HepG2 (cell line): ENCODE measurements around the gene PANX1. TPM values are rescaled to one million over a fixed set of nuclear protein-coding genes. Genes with fewer than 3 reads are reported as not detected.

ENCODE experiments used
- AKNA ChIP-seq: sonication (generic); formaldehyde crosslinking; IDR thresholded peaks from 2 replicates; pipeline ENCODE4 v1.4.0; 2020; ENCODE audit warnings: missing genetic modification reagents, borderline replicate concordance
- BRD4 ChIP-seq: sonication (generic); formaldehyde crosslinking; IDR thresholded peaks from 2 replicates; pipeline ENCODE4 v1.4.0; 2020; ENCODE audit warnings: missing genetic modification reagents
- FOSL2 ChIP-seq: sonication (generic); formaldehyde crosslinking; IDR thresholded peaks from 2 replicates; pipeline ENCODE4 v1.4.0; 2020; ENCODE audit warnings: missing genetic modification reagents
- GABPA ChIP-seq, 2 experiments: IDR thresholded peaks; 2 replicates each; pipeline ENCODE4 v1.6.1; 2011 to 2016; ENCODE audit warnings: low read depth in 2 of 2, low read length in 1 of 2, missing biosample characterization in 1 of 2, missing genetic modification characterization in 1 of 2
- POGZ ChIP-seq: sonication (generic); formaldehyde crosslinking; IDR thresholded peaks from 2 replicates; pipeline ENCODE4 v1.4.0; 2020; ENCODE audit warnings: mild to moderate bottlenecking, missing genetic modification reagents
- RAD21 ChIP-seq: fragments of 450-650 bp; formaldehyde crosslinking; IDR thresholded peaks from 2 replicates; pipeline ENCODE4 v1.5.0; 2020; ENCODE audit warnings: mild to moderate bottlenecking
- RBM22 ChIP-seq: fragments of 200-400 bp; formaldehyde crosslinking; optimal IDR thresholded peaks from 2 replicates; pipeline ENCODE3; 2017; ENCODE audit warnings: mild to moderate bottlenecking, low read length, moderate library complexity
- TGIF2 ChIP-seq: IDR thresholded peaks from 2 replicates; pipeline ENCODE4 v1.6.1; 2016; ENCODE audit warnings: control low read depth, missing compliant biosample characterization
- TRIM22 ChIP-seq: fragments of 450-650 bp; IDR thresholded peaks from 2 replicates; pipeline ENCODE4 v1.6.1; 2017
- ZNF317 ChIP-seq: sonication (generic); formaldehyde crosslinking; IDR thresholded peaks from 2 replicates; pipeline ENCODE4 v1.5.0; 2020; ENCODE audit warnings: mild to moderate bottlenecking, missing genetic modification reagents
- ZNF484 ChIP-seq: sonication (generic); formaldehyde crosslinking; IDR thresholded peaks from 2 replicates; pipeline ENCODE4 v1.5.1; 2020; ENCODE audit warnings: mild to moderate bottlenecking, low read depth, missing genetic modification reagents, borderline replicate concordance
- ZZZ3 ChIP-seq: sonication (generic); formaldehyde crosslinking; IDR thresholded peaks from 2 replicates; pipeline ENCODE4 v1.4.0; 2020; ENCODE audit warnings: missing genetic modification reagents, mild to moderate bottlenecking, borderline replicate concordance
- polyA plus RNA-seq, 8 experiments: library from polyadenylated mRNA; depleted of rRNA in 3 of 8; stranded (reverse) in 7 of 8; unstranded in 1 of 8; fragments of >200 nt; fragmentation: Illumina TruSeq in 4 of 8; extraction: Trizol in 4 of 8; gene quantifications; 2 replicates each; pipeline versions ENCODE4 v1.2.1 to v1.2.3, GENCODE V29; 2011 to 2016; ENCODE audit warnings: low read depth in 4 of 8, missing spikeins in 1 of 8, mixed read lengths in 1 of 8; ENCODE audit not compliant: insufficient read depth in 1 of 8
- total RNA-seq, 5 experiments: library from RNA; depleted of rRNA; stranded (reverse); fragments of >200 nt; fragmentation: Illumina TruSeq; extraction: Trizol; gene quantifications; 2 replicates each; pipeline ENCODE4 v1.2.3, GENCODE V29; 2016; ENCODE audit warnings: low read depth in 1 of 5
- TF ChIP-seq, protein P1 (sequence below): sonication (generic); formaldehyde crosslinking; IDR thresholded peaks from 2 replicates; pipeline ENCODE4 v1.5.0; 2020; ENCODE audit warnings: mild to moderate bottlenecking, missing genetic modification reagents, borderline replicate concordance
- TF ChIP-seq, protein P2 (sequence below): sonication (generic); formaldehyde crosslinking; IDR thresholded peaks from 2 replicates; pipeline ENCODE4 v1.9.0; 2021; ENCODE audit warnings: missing genetic modification reagents, borderline replicate concordance
- TF ChIP-seq, protein P3 (sequence below): IDR thresholded peaks from 2 replicates; pipeline ENCODE4 v1.6.1; 2016; ENCODE audit warnings: low read depth

PANX1 gene
- total and polyA plus RNA-seq, 2 of the 13 experiments (the other 11 are each of a cell fraction or from before 2014, with no cell fraction given): 8.3 to 24.8 TPM

GRCh38 chr11:94183886-94184264 is 55.2 kb downstream of the PANX1 start (continued):
- TF ChIP-seq TRIM22: no peak
- peak; percentile 37; the same call in 1 of the 2 replicates for TF ChIP-seq TGIF2 (CRISPR knock-in tag)
- TF ChIP-seq FOSL2: 0 out of 2 replicates have a peak, but pooled peaks have one; percentile 7
- no peak for TF ChIP-seq BRD4 (CRISPR knock-in tag)
- TF ChIP-seq, protein P1, sequence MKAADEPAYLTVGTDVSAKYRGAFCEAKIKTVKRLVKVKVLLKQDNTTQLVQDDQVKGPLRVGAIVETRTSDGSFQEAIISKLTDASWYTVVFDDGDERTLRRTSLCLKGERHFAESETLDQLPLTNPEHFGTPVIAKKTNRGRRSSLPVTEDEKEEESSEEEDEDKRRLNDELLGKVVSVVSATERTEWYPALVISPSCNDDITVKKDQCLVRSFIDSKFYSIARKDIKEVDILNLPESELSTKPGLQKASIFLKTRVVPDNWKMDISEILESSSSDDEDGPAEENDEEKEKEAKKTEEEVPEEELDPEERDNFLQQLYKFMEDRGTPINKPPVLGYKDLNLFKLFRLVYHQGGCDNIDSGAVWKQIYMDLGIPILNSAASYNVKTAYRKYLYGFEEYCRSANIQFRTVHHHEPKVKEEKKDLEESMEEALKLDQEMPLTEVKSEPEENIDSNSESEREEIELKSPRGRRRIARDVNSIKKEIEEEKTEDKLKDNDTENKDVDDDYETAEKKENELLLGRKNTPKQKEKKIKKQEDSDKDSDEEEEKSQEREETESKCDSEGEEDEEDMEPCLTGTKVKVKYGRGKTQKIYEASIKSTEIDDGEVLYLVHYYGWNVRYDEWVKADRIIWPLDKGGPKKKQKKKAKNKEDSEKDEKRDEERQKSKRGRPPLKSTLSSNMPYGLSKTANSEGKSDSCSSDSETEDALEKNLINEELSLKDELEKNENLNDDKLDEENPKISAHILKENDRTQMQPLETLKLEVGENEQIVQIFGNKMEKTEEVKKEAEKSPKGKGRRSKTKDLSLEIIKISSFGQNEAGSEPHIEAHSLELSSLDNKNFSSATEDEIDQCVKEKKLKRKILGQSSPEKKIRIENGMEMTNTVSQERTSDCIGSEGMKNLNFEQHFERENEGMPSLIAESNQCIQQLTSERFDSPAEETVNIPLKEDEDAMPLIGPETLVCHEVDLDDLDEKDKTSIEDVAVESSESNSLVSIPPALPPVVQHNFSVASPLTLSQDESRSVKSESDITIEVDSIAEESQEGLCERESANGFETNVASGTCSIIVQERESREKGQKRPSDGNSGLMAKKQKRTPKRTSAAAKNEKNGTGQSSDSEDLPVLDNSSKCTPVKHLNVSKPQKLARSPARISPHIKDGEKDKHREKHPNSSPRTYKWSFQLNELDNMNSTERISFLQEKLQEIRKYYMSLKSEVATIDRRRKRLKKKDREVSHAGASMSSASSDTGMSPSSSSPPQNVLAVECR (CRISPR knock-in tag): no peak
- 0 out of 2 replicates have a peak, but pooled peaks have one; percentile 27 for TF ChIP-seq ZNF317 (CRISPR knock-in tag)
- no peak for TF ChIP-seq AKNA (CRISPR knock-in tag)
- TF ChIP-seq ZZZ3 (CRISPR knock-in tag): no peak
- TF ChIP-seq, protein P2, sequence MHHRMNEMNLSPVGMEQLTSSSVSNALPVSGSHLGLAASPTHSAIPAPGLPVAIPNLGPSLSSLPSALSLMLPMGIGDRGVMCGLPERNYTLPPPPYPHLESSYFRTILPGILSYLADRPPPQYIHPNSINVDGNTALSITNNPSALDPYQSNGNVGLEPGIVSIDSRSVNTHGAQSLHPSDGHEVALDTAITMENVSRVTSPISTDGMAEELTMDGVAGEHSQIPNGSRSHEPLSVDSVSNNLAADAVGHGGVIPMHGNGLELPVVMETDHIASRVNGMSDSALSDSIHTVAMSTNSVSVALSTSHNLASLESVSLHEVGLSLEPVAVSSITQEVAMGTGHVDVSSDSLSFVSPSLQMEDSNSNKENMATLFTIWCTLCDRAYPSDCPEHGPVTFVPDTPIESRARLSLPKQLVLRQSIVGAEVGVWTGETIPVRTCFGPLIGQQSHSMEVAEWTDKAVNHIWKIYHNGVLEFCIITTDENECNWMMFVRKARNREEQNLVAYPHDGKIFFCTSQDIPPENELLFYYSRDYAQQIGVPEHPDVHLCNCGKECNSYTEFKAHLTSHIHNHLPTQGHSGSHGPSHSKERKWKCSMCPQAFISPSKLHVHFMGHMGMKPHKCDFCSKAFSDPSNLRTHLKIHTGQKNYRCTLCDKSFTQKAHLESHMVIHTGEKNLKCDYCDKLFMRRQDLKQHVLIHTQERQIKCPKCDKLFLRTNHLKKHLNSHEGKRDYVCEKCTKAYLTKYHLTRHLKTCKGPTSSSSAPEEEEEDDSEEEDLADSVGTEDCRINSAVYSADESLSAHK (CRISPR knock-in tag): no peak
- peak; percentile 81 for TF ChIP-seq RBM22
- 0 out of 2 replicates have a peak, but pooled peaks have one; percentile 14 for TF ChIP-seq POGZ (CRISPR knock-in tag)
- no peak for TF ChIP-seq ZNF484 (CRISPR knock-in tag)
- TF ChIP-seq RAD21 (CRISPR knock-in tag): peak; percentile 66
- no peak for TF ChIP-seq GABPA (IDR thresholded peaks at IDR 0.05; ENCODE audit: low read depth, low read length)
- no peak for TF ChIP-seq GABPA (CRISPR knock-in tag; IDR thresholded peaks at IDR 0.05; ENCODE audit: low read depth)
- TF ChIP-seq, protein P3, sequence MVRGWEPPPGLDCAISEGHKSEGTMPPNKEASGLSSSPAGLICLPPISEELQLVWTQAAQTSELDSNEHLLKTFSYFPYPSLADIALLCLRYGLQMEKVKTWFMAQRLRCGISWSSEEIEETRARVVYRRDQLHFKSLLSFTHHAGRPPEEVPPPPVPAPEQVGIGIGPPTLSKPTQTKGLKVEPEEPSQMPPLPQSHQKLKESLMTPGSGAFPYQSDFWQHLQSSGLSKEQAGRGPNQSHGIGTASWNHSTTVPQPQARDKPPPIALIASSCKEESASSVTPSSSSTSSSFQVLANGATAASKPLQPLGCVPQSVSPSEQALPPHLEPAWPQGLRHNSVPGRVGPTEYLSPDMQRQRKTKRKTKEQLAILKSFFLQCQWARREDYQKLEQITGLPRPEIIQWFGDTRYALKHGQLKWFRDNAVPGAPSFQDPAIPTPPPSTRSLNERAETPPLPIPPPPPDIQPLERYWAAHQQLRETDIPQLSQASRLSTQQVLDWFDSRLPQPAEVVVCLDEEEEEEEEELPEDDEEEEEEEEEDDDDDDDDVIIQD: no peak
